MM.1S (cell line): Measurements from ENCODE around the gene SLC25A25.

ENCODE experiments used
- DNase-seq: peaks from one replicate; pipeline ENCODE4 v3.0.0-alpha.2; 2015
- H2AFZ ChIP-seq: fragments of 300-600 bp; sonication (generic); 2 replicates; pipeline ENCODE4 v1.6.0; 2016; ENCODE audit warnings: antibody characterized with exemption, low read length
- H3F3A ChIP-seq: fragments of 300-600 bp; sonication (generic); 2 replicates; pipeline ENCODE4 v1.6.1; 2016; ENCODE audit warnings: mild to moderate bottlenecking, antibody characterized with exemption, low read length, moderate library complexity, mixed read lengths; ENCODE audit not compliant: insufficient read depth
- H3K27ac ChIP-seq: fragments of 300-600 bp; sonication (generic); 2 replicates; pipeline ENCODE4 v1.5.1; 2016; ENCODE audit warnings: mild to moderate bottlenecking, low read length
- H3K27me3 ChIP-seq: fragments of 300-600 bp; sonication (generic); replicated peaks from 2 replicates; pipeline ENCODE4 v1.6.0; 2016; ENCODE audit warnings: low read length; ENCODE audit not compliant: insufficient read depth
- H3K36me3 ChIP-seq: fragments of 300-600 bp; sonication (generic); replicated peaks from 2 replicates; pipeline ENCODE4 v1.6.1; 2016; ENCODE audit warnings: mild to moderate bottlenecking, low read length, mixed read lengths; ENCODE audit not compliant: insufficient read depth
- H3K4me1 ChIP-seq: fragments of 300-600 bp; sonication (generic); 2 replicates; pipeline ENCODE4 v1.6.1; 2016; ENCODE audit warnings: low read length, mixed read lengths
- H3K4me2 ChIP-seq: fragments of 300-600 bp; sonication (generic); 2 replicates; pipeline ENCODE4 v1.6.0; 2016; ENCODE audit warnings: low read depth, low read length
- H3K4me3 ChIP-seq: fragments of 300-600 bp; sonication (generic); 2 replicates; pipeline ENCODE4 v1.5.1; 2016; ENCODE audit warnings: low read length, mixed read lengths
- H3K79me2 ChIP-seq: fragments of 300-600 bp; sonication (generic); 2 replicates; pipeline ENCODE4 v1.6.1; 2016; ENCODE audit warnings: mixed run types, low read length, mixed read lengths
- H3K9ac ChIP-seq: fragments of 300-600 bp; sonication (generic); 2 replicates; pipeline ENCODE4 v1.6.1; 2016; ENCODE audit warnings: low read length, mixed read lengths
- H3K9me2 ChIP-seq: fragments of 300-600 bp; sonication (generic); replicated peaks from 2 replicates; pipeline ENCODE4 v1.6.1; 2016; ENCODE audit warnings: mild to moderate bottlenecking, low read length, mixed read lengths; ENCODE audit not compliant: insufficient read depth
- H3K9me3 ChIP-seq: fragments of 300-600 bp; sonication (generic); replicated peaks from 2 replicates; pipeline ENCODE4 v1.6.1; 2016; ENCODE audit warnings: mild to moderate bottlenecking, low read length, mixed read lengths; ENCODE audit not compliant: insufficient read depth
- H4K20me1 ChIP-seq: fragments of 300-600 bp; sonication (generic); 2 replicates; pipeline ENCODE4 v1.6.1; 2016; ENCODE audit warnings: mild to moderate bottlenecking, low read length, moderate library complexity, mixed read lengths; ENCODE audit not compliant: insufficient read depth
- EZH2 ChIP-seq: fragments of 300-600 bp; sonication (generic); optimal IDR thresholded peaks from 2 replicates; pipeline ENCODE3; 2017; ENCODE audit warnings: low read depth, mild to moderate bottlenecking, antibody characterized with exemption, low read length, mixed read lengths
- EZH2phosphoT487 ChIP-seq: fragments of 300-600 bp; sonication (generic); IDR thresholded peaks from 2 replicates; pipeline ENCODE4 v1.6.1; 2018; ENCODE audit warnings: antibody characterized with exemption, low read length
- TF ChIP-seq, protein P1 (sequence below): fragments of 300-600 bp; sonication (generic); IDR thresholded peaks from 2 replicates; pipeline ENCODE4 v1.5.1; 2016; ENCODE audit warnings: antibody characterized with exemption, low read length, mixed read lengths

Gene SLC25A25

GRCh38 chr9:128106181-128106939 is 38.3 kb downstream of the SLC25A25 start:
- no peak for DNase-seq
- H3F3A ChIP-seq = peaks cover 16% of the 10 kb centered on the region; the same call in 1 of the 2 replicates
- H3K9ac ChIP-seq = no peak overlapping the region
- H3K4me2 ChIP-seq = no peak overlapping the region
- TF ChIP-seq EZH2phosphoT487 (no peak), EZH2 (no peak)
- H3K4me3 ChIP-seq = no peak overlapping the region
- H3K9me2 ChIP-seq = no peaks in the 10 kb centered on the region
- H3K27me3 ChIP-seq = no peaks in the 10 kb centered on the region
- no peak overlapping the region for H2AFZ ChIP-seq
- H3K9me3 ChIP-seq = no peaks in the 10 kb centered on the region
- peaks cover 7% of the 10 kb centered on the region; the same call in 1 of the 2 replicates for H3K36me3 ChIP-seq
- no peaks in the 10 kb centered on the region for H3K4me1 ChIP-seq
- no peak overlapping the region for H3K27ac ChIP-seq
- no peaks in the 10 kb centered on the region for H4K20me1 ChIP-seq
- H3K79me2 ChIP-seq = peaks cover 38% of the 10 kb centered on the region

DNA sequence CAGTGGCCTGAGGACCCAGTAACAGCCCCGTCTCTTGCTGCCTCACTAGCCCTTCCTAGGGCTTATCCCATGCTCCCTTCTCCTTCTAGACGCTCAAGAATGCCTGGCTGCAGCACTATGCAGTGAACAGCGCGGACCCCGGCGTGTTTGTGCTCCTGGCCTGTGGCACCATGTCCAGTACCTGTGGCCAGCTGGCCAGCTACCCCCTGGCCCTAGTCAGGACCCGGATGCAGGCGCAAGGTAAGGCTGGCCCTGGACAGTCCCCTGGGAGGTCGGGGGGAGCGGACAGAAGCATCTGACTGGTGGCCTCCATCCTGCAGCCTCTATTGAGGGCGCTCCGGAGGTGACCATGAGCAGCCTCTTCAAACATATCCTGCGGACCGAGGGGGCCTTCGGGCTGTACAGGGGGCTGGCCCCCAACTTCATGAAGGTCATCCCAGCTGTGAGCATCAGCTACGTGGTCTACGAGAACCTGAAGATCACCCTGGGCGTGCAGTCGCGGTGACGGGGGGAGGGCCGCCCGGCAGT is 39.0 kb downstream of the SLC25A25 start:
- Histone ChIP-seq H3K27ac (no peak overlapping the region), H3K9ac (no peak overlapping the region), H2AFZ (no peak overlapping the region), H3K9me3 (no peaks in the 10 kb centered on the region), H3K27me3 (no peaks in the 10 kb centered on the region), H3K36me3 (peaks cover 7% of the 10 kb centered on the region; the same call in 1 of the 2 replicates), H3K4me3 (no peak overlapping the region), H3K4me2 (no peak overlapping the region), H3F3A (peaks cover 16% of the 10 kb centered on the region; the same call in 1 of the 2 replicates), H4K20me1 (no peaks in the 10 kb centered on the region), H3K9me2 (no peaks in the 10 kb centered on the region), H3K79me2 (peaks cover 32% of the 10 kb centered on the region), H3K4me1 (no peaks in the 10 kb centered on the region)
- TF ChIP-seq EZH2phosphoT487 = no peak
- no peak for TF ChIP-seq EZH2
- TF ChIP-seq, protein P1, sequence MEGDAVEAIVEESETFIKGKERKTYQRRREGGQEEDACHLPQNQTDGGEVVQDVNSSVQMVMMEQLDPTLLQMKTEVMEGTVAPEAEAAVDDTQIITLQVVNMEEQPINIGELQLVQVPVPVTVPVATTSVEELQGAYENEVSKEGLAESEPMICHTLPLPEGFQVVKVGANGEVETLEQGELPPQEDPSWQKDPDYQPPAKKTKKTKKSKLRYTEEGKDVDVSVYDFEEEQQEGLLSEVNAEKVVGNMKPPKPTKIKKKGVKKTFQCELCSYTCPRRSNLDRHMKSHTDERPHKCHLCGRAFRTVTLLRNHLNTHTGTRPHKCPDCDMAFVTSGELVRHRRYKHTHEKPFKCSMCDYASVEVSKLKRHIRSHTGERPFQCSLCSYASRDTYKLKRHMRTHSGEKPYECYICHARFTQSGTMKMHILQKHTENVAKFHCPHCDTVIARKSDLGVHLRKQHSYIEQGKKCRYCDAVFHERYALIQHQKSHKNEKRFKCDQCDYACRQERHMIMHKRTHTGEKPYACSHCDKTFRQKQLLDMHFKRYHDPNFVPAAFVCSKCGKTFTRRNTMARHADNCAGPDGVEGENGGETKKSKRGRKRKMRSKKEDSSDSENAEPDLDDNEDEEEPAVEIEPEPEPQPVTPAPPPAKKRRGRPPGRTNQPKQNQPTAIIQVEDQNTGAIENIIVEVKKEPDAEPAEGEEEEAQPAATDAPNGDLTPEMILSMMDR = no peak
- DNase-seq = no peak

GRCh38 chr9:128107468-128108268 is 39.6 kb downstream of the SLC25A25 start:
- Histone ChIP-seq H3F3A (peaks cover 16% of the 10 kb centered on the region; the same call in 1 of the 2 replicates), H4K20me1 (no peaks in the 10 kb centered on the region), H3K4me3 (no peak overlapping the region), H3K27ac (no peak overlapping the region), H3K9ac (no peak overlapping the region), H2AFZ (no peak overlapping the region), H3K4me2 (no peak overlapping the region), H3K9me3 (no peaks in the 10 kb centered on the region), H3K4me1 (no peaks in the 10 kb centered on the region), H3K27me3 (no peaks in the 10 kb centered on the region), H3K9me2 (no peaks in the 10 kb centered on the region), H3K79me2 (peaks cover 26% of the 10 kb centered on the region), H3K36me3 (peaks cover 7% of the 10 kb centered on the region; the same call in 1 of the 2 replicates)
- DNase-seq = no peak
- TF ChIP-seq, protein P1 = no peak
- TF ChIP-seq EZH2phosphoT487 = no peak
